SIG-M5 (cell line): ENCODE results near the gene SHROOM4.

ENCODE experiments used
- DNase-seq: peaks from one replicate; lab custom pipeline; 2025; lab: John Stamatoyannopoulos, UW

Gene SHROOM4

DNA sequence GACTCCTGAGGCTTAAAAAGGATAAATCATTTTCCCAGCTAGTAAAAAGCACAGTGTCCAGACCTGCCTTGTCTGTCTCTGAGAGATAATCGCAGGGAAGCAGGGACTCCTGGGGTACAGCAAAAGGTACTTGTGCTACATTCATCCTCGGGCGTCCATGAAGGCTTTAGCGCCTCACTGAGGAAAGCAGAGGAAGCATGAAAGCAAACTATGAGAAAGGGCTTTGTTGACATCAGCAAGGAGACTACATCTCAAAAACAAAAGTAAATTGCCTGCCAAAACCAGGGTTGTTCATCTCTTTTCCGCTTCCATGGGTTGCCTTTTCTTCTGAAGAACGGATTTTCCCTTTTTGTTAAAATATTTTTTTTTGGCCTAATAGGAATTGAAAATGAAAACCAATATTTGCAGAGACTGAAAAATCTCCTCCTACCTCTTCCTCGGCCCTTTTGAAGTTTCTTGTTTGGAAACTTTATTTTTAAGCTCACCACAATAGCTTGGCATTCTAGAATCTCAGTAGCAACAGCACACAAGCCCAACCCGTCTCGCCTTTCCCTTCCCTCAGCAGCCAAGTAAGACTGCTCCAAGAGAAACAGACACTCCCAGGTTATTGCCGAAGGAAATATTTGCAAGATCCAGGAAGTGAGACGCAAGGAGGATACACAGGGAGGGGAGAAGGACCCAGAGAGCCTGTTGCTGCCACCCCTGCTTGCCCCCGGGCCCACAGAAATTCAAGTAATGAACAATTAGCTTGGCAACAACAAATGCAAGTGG lies 195.0 kb downstream of the SHROOM4 start:
- DNase-seq: no peak

DNA sequence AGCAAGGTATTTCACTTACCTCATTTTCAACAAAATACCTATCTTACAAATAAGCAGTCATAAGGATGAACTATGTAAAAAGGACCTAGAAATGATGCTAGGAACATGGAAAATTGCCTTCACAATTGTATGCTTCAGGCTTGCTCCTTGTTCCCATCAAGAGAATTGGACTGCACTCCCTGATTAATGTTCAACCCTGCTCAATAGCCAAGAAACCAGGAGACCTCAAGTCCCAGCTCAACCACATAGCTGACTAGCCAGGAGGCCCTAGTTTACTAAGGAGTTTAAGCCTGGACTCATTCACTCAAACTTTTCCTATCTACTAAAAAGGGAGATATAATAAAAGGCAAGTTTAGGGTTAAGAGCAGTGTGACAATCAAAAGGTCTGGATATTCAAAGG lies 196.8 kb downstream of the SHROOM4 start:
- DNase-seq: no peak

DNA sequence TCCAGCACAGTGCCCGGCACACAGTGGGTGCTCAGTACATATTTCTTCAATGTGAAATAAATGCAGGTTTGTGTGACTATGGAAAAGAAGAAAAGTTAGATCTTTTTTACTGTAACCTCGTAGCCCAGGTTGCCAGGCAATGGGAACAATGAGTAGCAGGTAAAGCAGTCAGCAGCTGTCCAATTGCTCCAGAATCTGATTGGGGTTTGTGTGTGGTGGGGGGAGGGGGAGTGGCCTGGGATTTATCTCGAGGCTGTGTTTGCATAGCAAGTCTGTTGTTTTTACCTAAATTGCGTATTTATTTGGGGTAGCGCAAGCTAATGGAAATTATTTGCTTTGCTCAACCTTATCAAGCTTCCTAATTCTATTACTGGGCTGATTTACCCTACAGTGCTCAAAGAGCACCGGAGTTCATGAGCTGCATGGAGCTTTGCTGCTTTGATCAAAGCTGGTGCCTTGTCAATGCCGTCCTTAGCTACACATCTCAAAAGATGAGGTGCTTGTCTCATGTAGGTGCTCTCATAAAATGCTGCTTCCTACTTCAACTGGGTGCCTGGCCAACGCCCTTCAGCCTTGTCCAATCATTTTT lies 198.3 kb downstream of the SHROOM4 start:
- no peak for DNase-seq

DNA sequence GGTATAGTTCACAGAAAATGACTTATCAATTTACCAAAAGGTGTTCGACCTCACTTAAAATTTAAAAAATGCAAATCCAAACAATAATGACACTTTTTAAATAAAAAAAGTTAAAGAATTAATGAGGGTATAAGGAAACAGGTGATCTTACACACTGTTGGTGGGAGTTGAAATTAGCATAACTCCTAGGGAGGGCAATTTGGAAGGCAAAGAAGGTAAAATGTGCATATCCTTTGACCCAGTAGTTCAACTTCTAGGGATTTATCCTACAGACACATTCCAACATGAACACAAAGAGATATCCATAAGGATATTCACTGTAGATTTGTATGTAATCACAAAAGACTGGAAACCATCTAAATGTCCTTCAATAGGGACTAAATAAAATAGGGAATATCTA lies 199.5 kb downstream of the SHROOM4 start:
- DNase-seq: no peak

DNA sequence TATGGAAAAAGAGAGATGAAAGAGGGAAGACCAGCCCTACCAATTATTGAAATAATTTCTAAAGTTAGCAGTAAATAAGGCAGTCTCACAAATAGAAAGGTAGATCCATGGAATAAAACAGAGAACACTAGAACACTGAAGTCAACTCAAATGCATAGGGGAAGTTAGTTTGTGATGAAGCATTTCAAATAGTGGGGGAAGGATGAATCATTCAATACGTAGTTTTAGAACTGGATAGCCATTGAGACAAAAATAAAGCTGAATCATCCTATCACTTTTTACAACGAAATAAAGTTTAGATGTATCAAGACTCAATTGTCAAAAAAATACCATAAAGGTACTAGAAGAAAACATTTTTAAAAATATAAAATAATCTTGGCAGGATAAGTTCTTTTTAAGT lies 200.1 kb downstream of the SHROOM4 start:
- no peak for DNase-seq

DNA sequence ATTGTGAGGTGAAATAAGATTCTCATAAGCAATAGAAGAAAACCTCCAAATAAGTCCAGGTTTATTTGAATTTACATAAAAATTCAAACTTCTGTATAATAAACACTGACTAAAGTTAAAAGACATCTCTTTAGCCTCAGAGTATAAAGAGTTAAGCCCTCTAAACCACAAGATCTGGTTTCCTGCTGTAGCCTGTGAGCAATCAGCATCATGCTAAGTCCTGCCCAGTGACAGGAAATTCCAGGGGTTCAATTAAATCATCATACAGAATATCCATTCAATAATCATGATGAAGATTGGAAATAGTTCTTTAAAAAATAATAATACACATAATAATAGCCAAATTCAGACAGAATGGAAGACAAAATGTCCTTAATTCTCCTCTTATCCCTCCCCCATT lies 204.2 kb downstream of the SHROOM4 start:
- no peak for DNase-seq

DNA sequence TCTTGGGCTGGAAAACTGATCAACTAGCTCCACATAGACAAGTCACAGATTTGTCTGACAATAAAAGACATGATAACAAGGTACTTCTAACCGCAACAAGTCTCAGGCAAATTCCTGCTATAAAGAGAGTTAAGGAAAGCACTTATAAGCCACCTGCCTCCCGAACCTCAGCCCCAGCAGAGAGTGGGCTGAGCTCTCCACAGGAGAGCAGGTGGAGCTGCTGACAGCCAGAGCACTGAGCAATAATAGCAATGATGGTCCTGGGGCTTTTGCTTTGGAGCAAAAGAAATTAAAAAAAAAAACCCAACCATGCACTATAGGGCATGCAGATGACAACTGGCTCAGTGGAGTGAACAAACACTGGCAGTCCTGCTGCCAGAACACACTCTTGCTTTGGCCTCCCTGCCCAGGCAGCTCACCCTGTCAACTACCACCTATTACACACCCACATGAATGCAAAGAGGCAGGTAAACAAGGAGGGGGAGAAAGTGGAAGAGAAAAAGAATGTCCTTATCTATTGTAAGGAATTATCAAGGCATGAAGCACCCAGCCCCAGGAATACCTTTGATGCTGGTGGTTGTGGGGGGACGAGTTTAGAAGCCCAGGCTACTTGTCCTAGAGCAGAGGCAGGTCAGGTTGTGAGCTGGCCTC lies 207.6 kb downstream of the SHROOM4 start:
- no peak for DNase-seq

DNA sequence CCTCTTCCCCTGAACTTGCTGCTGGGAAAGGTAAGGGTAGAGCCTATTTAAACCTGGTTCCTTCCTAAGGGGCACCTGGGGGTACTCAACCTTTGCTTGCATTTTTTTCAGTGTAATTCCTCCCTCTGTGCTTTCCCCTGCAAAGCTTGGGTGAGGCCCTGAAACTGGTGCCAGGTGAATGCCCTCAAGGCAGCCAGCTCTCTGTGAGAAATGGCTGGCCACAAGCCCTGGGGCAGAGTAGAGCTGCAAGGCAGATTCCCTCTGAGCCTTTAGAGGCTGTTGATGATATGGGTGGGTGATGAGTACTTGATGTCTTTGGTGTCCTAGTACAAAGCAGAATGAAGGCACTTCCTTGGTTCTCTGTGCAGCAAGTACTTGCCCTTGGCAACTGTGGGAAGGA lies 217.9 kb downstream of the SHROOM4 start:
- DNase-seq: no peak

DNA sequence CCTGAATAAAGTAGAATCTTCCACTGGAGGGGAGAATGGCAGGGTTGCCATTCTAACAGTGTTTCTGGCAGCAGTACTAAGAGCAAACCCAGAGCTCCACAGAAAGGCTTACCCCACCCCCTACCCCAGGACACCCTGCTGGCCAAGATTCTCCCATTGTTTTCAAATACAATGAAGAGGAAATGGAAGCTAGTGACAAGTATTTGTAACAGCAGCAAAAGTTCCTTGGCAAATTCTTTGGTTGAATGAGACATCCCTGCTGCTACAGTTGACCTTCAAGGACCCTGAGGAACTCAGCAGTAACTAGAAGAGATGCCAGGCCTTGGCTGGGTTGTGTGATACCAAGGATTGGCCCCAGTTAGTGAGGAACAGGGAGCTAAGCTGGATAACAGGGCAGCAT lies 219.2 kb downstream of the SHROOM4 start:
- DNase-seq: no peak

DNA sequence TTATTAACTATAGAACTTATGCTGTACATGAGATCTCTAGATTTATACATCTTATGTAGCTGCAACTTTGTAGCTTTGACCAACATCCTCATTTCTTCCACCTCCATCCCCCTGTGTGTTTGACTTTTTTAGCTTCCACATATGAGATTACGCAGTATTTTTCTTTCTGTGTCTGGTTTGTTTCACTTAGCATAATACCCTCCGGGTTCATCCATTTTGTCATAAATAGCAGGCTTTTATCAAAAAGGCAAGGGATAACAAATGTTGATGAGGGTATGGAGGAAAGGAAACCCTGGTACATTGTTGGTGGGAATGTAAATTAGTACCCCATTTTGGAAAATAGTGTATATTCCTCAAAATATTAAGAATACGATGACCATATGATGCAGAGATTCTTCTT lies 227.0 kb downstream of the SHROOM4 start:
- DNase-seq: no peak

DNA sequence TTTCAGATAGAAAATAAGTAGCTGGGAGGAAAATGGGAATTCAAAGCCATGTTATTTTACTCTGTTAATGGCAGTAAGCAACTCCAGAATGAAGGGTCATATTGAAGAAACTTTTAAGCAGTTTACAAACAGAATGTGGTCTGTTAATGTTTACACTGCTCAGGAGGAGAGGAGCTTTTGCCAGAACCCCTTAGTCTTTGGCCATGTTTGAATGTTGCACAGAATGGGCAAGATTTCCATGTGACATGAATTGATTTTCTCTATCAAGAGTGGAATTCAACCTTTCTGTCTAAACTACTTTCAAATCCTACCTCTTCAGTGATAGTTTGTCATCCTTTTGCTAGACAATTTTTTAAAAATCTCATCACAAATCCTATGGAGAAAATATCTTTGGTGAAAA lies 227.6 kb downstream of the SHROOM4 start:
- no peak for DNase-seq

DNA sequence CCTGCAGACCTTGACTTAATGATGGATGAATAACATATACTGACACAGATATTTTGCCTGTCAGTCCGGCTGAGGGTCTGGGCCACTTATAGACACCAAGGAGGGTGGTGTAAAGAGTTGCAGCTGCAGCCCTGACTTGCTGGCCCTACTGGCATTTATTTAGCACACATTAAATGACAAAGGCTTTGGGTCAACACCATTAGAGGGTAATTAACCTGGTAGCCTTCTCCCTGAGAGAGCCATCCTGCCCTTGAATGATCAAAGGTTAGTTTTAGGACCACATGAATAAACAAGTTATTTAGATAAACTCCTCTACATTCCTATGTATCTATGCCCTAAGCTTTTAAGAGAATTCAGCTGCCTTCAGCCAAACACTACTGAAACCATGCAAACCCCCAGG lies 232.6 kb downstream of the SHROOM4 start:
- DNase-seq: no peak

DNA sequence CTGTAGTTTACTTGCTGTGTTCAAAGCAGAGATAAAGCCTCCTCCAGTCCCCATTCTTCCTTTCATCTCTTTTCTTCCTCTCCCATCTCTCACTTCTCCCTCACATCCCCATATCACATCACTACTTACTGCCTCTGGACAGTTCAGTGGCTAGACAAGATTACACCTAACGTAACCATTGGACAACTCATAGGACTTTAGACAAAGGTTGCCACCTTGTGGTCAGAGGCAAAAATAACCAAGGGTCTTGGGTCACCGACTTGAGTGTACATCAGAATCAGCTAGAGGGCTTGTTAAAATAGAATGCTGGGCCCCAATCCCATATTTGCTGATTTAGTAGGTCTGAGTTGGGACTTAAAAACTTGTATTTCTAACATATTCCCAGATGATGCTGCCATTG lies 234.0 kb downstream of the SHROOM4 start:
- DNase-seq: no peak

DNA sequence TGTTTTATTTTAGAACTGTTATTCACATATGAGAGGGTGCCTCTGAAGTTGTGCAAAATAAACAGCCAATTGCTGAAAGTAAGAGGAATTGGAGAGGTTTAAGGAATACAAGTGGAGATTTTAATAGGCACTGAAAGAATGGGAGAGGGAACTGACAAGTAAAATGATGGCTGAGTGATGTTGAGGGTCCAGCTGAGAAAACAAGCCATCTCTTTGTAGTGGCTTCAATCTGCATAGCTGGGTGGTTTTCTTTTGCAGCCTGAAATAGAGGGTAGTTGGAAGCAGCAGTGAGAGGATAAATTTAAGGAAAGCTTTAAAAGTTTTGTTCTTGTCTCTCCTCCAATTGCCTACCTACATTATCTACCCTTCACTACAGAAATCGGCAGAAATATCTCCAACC lies 236.7 kb downstream of the SHROOM4 start:
- no peak for DNase-seq

DNA sequence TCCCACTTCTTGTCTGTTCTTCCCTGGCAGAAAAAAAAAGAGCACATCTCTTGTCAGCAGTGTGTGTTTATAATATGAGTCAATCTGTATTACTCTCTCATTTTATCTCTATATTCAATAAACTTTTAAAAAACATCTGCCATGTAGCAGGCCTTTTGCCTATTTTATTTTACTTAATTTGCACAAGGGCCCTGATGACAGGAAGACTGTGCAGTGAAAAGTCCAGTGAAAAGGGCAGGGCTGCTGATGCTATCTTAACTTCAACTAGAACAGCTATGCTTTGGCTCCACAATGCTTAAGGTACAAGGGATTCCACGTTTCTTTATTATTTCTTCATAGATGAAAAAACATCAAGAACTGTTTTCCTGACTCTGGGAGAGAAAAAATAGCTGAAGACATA lies 246.4 kb downstream of the SHROOM4 start:
- DNase-seq: no peak

DNA sequence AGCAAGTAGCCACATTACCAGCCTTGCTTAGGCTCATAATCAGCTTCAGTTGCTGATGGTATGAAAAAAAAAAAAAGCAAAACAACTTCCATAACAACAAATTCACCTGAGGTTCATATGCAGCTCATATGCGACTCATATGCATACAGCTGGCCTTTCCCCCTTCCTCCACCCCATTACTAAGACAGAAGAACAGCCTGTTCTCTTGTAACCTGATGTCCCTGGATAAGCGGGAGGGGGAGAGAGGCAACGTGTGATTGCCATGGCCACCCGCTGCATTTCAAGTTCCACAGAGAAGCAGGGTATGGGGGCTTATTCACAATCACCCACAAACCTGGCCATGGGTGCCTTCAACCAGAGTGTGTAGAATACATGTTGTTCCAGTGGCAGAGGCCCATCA lies 248.3 kb downstream of the SHROOM4 start:
- no peak for DNase-seq
